Measurements from ENCODE around the gene CCDC177.

GRCh38 chr14:69593018-69593677 lies 18.5 kb upstream of the CCDC177 start:
- TF ChIP-seq CTCF (IDR thresholded peaks at IDR 0.05; ENCODE audit: poor library complexity, severe bottlenecking), result no peak
- TF ChIP-seq TAF1 (IDR thresholded peaks at IDR 0.05; ENCODE audit: low read depth), result no peak
- TF ChIP-seq RAD21 (conservative IDR thresholded peaks at IDR 0.05), result no peak
- TF ChIP-seq REST (IDR thresholded peaks at IDR 0.05; ENCODE audit: borderline replicate concordance), result no peak
- no peak for TF ChIP-seq EZH2 (IDR thresholded peaks at IDR 0.05; ENCODE audit: borderline replicate concordance, insufficient read depth, low read length, poor library complexity, severe bottlenecking)
- no peak for TF ChIP-seq SMC3 (conservative IDR thresholded peaks at IDR 0.05; ENCODE audit: poor library complexity)
- no peak for TF ChIP-seq POLR2AphosphoS5 (IDR thresholded peaks at IDR 0.05)
- no peak for TF ChIP-seq EP300 (conservative IDR thresholded peaks at IDR 0.05; ENCODE audit: poor library complexity, severe bottlenecking)
